GM23338 (cell line): ENCODE data around the gene SPATA20.

Source experiments
- CREB1 ChIP-seq: fragments of 250-450 bp; sonication (Bioruptor Pico); IDR thresholded peaks from 2 replicates; pipeline ENCODE4 v1.5.0; 2020; ENCODE audit warnings: low read depth, mild to moderate bottlenecking, moderate library complexity
- CTCF ChIP-seq, 2 experiments: fragments of 200-600 bp in 1 of 2; sonication (generic) in 1 of 2; conservative IDR thresholded peaks; 2 replicates each; pipeline versions ENCODE4 v1.5.1 to v1.6.1; 2016 to 2017; ENCODE audit warnings: antibody characterized with exemption in 2 of 2, low read depth in 2 of 2, mild to moderate bottlenecking in 2 of 2, moderate library complexity in 1 of 2
- ETS1 ChIP-seq: IDR thresholded peaks from 2 replicates; pipeline ENCODE4 v1.6.1; 2016; ENCODE audit warnings: antibody characterized with exemption
- EZH2 ChIP-seq: fragments of 200-600 bp; sonication (generic); IDR thresholded peaks from one replicate; pipeline ENCODE4 v1.8.0; 2017; ENCODE audit warnings: antibody characterized with exemption, mild to moderate bottlenecking, low read depth; ENCODE audit not compliant: unreplicated experiment
- EZH2phosphoT487 ChIP-seq: fragments of 200-600 bp; sonication (generic); IDR thresholded peaks from one replicate; pipeline ENCODE4 v1.8.1; 2018; ENCODE audit warnings: antibody characterized with exemption; ENCODE audit not compliant: unreplicated experiment
- JUNB ChIP-seq: IDR thresholded peaks from one replicate; pipeline ENCODE4 v1.6.1; 2016; ENCODE audit warnings: antibody characterized with exemption; ENCODE audit not compliant: unreplicated experiment
- NANOG ChIP-seq: IDR thresholded peaks from 2 replicates; pipeline ENCODE4 v1.6.1; 2016; ENCODE audit warnings: antibody characterized with exemption, borderline replicate concordance
- POLR2AphosphoS5 ChIP-seq: IDR thresholded peaks from 2 replicates; pipeline ENCODE4 v1.6.1; 2016; ENCODE audit warnings: antibody characterized with exemption, low read depth
- REST ChIP-seq: IDR thresholded peaks from one replicate; pipeline ENCODE4 v1.6.1; 2018; ENCODE audit warnings: antibody characterized with exemption; ENCODE audit not compliant: unreplicated experiment
- STAT1 ChIP-seq: IDR thresholded peaks from one replicate; pipeline ENCODE4 v1.6.1; 2016; ENCODE audit warnings: antibody characterized with exemption; ENCODE audit not compliant: unreplicated experiment
- ZNF114 ChIP-seq: fragments of 250-450 bp; sonication (Bioruptor Pico); IDR thresholded peaks from 2 replicates; pipeline ENCODE4 v1.5.0; 2020; ENCODE audit warnings: mild to moderate bottlenecking, moderate library complexity
- ZNF331 ChIP-seq: fragments of 250-450 bp; sonication (Bioruptor Pico); IDR thresholded peaks from 2 replicates; pipeline ENCODE4 v1.5.0; 2020; ENCODE audit warnings: low read depth, mild to moderate bottlenecking, moderate library complexity

- TF ChIP-seq CTCF (conservative IDR thresholded peaks at IDR 0.05; ENCODE audit: low read depth in 2 of 2) (no peak), REST (no peak), EZH2phosphoT487 (no peak), POLR2AphosphoS5 (no peak), EZH2 (no peak), ZNF331 (CRISPR knock-in tag) (no peak), JUNB (no peak), CREB1 (CRISPR knock-in tag) (no peak), ETS1 (no peak), STAT1 (no peak), ZNF114 (no peak), NANOG (no peak)
These were observed 15.4 kb upstream of the SPATA20 start for GRCh38 chr17:50531428-50532025.
